ENCODE results near the gene LANCL1. TPM values are rescaled to one million over a fixed set of nuclear protein-coding genes. Genes with fewer than 3 reads are reported as not detected.

The LANCL1 gene
- total RNA-seq, 1 experiment from 2014 or later, result 61.5 TPM

- H2AFZ ChIP-seq (ENCODE audit: low read depth, low read length, poor library complexity, severe bottlenecking), result no peak overlapping the region
- H3K27ac ChIP-seq (ENCODE audit: low read depth, low read length), result no peak overlapping the region
- RAD21 ChIA-PET (ENCODE audit: low non-redundant PET in 1 of 2, low total read pairs in 2 of 2, uncharacterized antibody in 2 of 2, unreplicated experiment in 2 of 2), result no interaction called here
- POLR2A ChIA-PET, result no interaction called here
- BruUV-seq (replicated peaks), result no TSS peak
- H3K36me3 ChIP-seq (ENCODE audit: control insufficient read depth in 1 of 2, insufficient read depth in 2 of 2, low read length in 2 of 2), result peaks cover 0 to 4% of the 10 kb centered on the region in 2 experiments; a peak in 1 of 4 replicates
- intact Hi-C loops (cut with micrococcal nuclease), result no loop called here
- no peak for ATAC-seq
- TF ChIP-seq REST (IDR thresholded peaks at IDR 0.05; ENCODE audit: low read depth) (no peak), ZFX (IDR thresholded peaks at IDR 0.05) (no peak)
- no peaks in the 10 kb centered on the region for H3K27me3 ChIP-seq (ENCODE audit: insufficient read depth, low read length)
- CTCF ChIA-PET, result no interaction called here
- no peak for DNase-seq (ENCODE audit: low read depth, low spot score)
- H3K9me2 ChIP-seq (ENCODE audit: insufficient read depth), result no peaks in the 10 kb centered on the region
- no peak overlapping the region for H3K9ac ChIP-seq (ENCODE audit: low read length)
- H4K20me1 ChIP-seq (ENCODE audit: insufficient read depth), result no peaks in the 10 kb centered on the region
- no peaks in the 10 kb centered on the region for H3K79me2 ChIP-seq (ENCODE audit: insufficient read depth, low read length)
- H3K4me1 ChIP-seq (ENCODE audit: control insufficient read depth in 1 of 2, insufficient read depth in 2 of 2, low read length in 2 of 2), result no peaks in the 10 kb centered on the region
- no peaks in the 10 kb centered on the region for H3K9me3 ChIP-seq (ENCODE audit: control insufficient read depth in 1 of 2, insufficient read depth in 1 of 2, low read depth in 1 of 2, low read length in 2 of 2)
- no peak overlapping the region for H3K4me3 ChIP-seq (replicated peaks in 1 of 2; ENCODE audit: low read depth in 1 of 2, low read length in 2 of 2)
- no peak overlapping the region for H3K4me2 ChIP-seq (ENCODE audit: low read length)
These were observed 15.2 kb downstream of the LANCL1 start for GRCh38 chr2:210461401-210461800.

- RAD21 ChIA-PET (ENCODE audit: low non-redundant PET in 1 of 2, low total read pairs in 2 of 2, uncharacterized antibody in 2 of 2, unreplicated experiment in 2 of 2), result no interaction called here
- POLR2A ChIA-PET, result no interaction called here
- CTCF ChIA-PET, result no interaction called here
These were observed 16.0 kb downstream of the LANCL1 start for GRCh38 chr2:210460322-210461227.

More at GRCh38 chr2:210460322-210461227, 16.0 kb downstream of the LANCL1 start:
- Histone ChIP-seq H3K27ac (ENCODE audit: low read depth, low read length) (no peak overlapping the region), H3K79me2 (ENCODE audit: insufficient read depth, low read length) (no peaks in the 10 kb centered on the region), H4K20me1 (ENCODE audit: insufficient read depth) (no peaks in the 10 kb centered on the region), H3K4me2 (ENCODE audit: low read length) (no peak overlapping the region), H3K9me3 (ENCODE audit: control insufficient read depth in 1 of 2, insufficient read depth in 1 of 2, low read depth in 1 of 2, low read length in 2 of 2) (no peaks in the 10 kb centered on the region), H3K9me2 (ENCODE audit: insufficient read depth) (no peaks in the 10 kb centered on the region), H3K36me3 (ENCODE audit: control insufficient read depth in 1 of 2, insufficient read depth in 2 of 2, low read length in 2 of 2) (peaks cover 0 to 4% of the 10 kb centered on the region in 2 experiments; a peak in 1 of 4 replicates), H3K4me1 (ENCODE audit: control insufficient read depth in 1 of 2, insufficient read depth in 2 of 2, low read length in 2 of 2) (no peaks in the 10 kb centered on the region), H3K9ac (ENCODE audit: low read length) (no peak overlapping the region), H3K4me3 (replicated peaks in 1 of 2; ENCODE audit: low read depth in 1 of 2, low read length in 2 of 2) (no peak overlapping the region), H2AFZ (ENCODE audit: low read depth, low read length, poor library complexity, severe bottlenecking) (no peak overlapping the region), H3K27me3 (ENCODE audit: insufficient read depth, low read length) (no peaks in the 10 kb centered on the region)
- DNase-seq (ENCODE audit: low read depth, low spot score) (no peak), ATAC-seq (no peak)
- BruUV-seq (replicated peaks), result no TSS peak
- intact Hi-C loops (cut with micrococcal nuclease), result no loop called here
- TF ChIP-seq, protein P1, sequence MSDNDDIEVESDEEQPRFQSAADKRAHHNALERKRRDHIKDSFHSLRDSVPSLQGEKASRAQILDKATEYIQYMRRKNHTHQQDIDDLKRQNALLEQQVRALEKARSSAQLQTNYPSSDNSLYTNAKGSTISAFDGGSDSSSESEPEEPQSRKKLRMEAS (IDR thresholded peaks at IDR 0.05), result no peak
- TF ChIP-seq REST (IDR thresholded peaks at IDR 0.05; ENCODE audit: low read depth), result no peak
